SKM-1 (cell line): ENCODE measurements around the gene SMARCD2.
"Not testable (repeated sequence)": the region's sequence is repeated elsewhere in the genome, so short reads cannot be mapped to it uniquely, and the experiment has no call there.

Source experiments
- DNase-seq: peaks from one replicate; lab custom pipeline; 2025; ENCODE audit not compliant: unreplicated experiment; lab: John Stamatoyannopoulos, UW

SMARCD2 gene

DNA sequence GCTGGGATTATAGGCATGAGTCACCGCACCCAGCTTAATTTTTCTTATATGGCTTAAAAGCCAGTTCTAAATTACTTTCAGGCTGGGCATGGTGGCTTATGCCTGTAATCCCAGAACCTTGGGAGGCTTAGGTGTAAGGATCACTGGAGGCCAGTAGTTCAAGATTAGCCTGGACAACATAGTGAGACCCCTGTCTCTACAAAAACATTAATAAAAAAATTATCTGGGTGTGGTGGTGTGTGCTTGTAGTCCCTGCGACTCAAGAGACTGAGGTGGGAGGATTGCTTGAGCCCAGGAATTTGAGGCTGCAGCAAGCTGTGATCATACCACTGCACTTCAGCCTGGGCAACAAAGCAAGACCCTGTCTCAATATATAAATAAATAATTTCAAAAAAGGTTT, 10.8 kb upstream of the SMARCD2 start:
- DNase-seq = no peak

DNA sequence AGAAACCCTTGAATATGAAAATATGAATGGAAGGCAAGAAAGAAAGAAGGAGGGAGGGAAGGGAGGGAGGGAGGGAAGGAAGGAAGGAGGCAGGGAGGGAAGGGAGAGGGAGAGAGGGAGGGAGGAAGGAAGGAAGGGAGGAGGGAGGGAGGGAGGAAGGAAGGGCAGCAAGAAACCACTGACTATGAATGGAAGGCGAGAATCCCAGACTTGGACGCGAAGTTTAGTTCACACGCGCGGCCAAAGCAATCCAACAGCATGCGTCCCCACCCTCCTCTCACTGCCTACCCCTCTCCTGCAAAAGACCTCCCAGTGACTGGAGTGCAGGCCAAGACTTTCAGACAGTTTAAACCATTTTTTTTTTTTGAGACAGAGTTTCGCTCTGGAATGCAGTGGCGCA, 7.9 kb upstream of the SMARCD2 start:
- no peak for DNase-seq

- DNase-seq = peak; percentile 91
Measured at GRCh38 chr17:63848834-63849689, 6.6 kb upstream of the SMARCD2 start.

GRCh38 chr17:63847525-63848249, 5.2 kb upstream of the SMARCD2 start:
- DNase-seq = no peak

- no peak for DNase-seq
Measured at GRCh38 chr17:63845509-63845908, 3.0 kb upstream of the SMARCD2 start.

- DNase-seq = no peak
Measured at GRCh38 chr17:63843910-63844677, 1.6 kb upstream of the SMARCD2 start.

DNA sequence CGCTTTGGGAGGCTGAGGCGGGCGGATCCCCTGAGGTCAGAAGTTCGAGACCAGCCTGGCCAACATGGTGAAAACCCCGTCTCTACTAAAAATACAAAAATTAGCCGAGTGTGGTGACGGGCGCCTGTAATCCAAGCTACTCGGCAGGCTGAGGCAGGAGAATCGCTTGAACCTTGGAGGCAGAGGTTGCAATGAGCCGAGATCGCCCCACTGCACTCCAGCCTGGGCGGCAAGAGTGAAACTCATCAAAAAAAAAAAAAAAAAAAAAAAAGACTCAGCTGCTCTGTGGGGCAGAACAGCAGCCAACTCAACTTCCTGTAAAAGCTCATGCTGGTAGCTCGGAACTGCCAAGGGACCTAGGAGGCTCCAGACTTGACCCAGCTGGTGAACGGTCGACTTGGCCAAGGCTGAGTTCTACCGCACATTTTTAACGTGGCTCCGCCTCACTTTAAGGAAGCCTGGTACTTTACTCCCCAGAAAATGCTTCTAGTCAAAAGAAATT, 953 bp upstream of the SMARCD2 start:
- not testable (repeated sequence) for DNase-seq

DNA sequence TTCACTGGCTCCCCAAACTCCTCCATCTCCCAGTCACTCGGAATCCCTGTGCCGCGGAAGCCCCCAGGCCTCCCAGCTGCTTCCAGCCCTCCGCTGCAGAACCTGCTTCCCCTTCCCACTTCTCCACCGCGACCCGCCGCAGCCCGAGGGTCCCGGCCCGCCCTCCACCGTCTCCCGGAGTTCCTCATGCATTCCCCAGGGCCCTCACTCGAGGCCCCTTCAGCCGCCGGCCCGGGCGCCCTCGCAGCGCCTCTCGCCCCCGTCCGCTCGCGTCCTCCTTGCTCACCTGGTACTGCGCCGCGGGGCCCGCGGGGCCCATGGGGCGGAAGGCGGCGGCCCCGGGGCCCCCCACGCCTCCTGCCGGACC, 329 bp downstream of the SMARCD2 start:
- no peak for DNase-seq

- DNase-seq = no peak
Measured at GRCh38 chr17:63841350-63842172, 924 bp downstream of the SMARCD2 start.

GRCh38 chr17:63840591-63841349, 1.7 kb downstream of the SMARCD2 start:
- DNase-seq = no peak

- no peak for DNase-seq
Measured at GRCh38 chr17:63838631-63839171, 3.8 kb downstream of the SMARCD2 start.

- DNase-seq = no peak
Measured at GRCh38 chr17:63837962-63838600, 4.4 kb downstream of the SMARCD2 start.

GRCh38 chr17:63837480-63837879, 5.0 kb downstream of the SMARCD2 start:
- DNase-seq = no peak

GRCh38 chr17:63836811-63837210, 5.7 kb downstream of the SMARCD2 start:
- no peak for DNase-seq

DNA sequence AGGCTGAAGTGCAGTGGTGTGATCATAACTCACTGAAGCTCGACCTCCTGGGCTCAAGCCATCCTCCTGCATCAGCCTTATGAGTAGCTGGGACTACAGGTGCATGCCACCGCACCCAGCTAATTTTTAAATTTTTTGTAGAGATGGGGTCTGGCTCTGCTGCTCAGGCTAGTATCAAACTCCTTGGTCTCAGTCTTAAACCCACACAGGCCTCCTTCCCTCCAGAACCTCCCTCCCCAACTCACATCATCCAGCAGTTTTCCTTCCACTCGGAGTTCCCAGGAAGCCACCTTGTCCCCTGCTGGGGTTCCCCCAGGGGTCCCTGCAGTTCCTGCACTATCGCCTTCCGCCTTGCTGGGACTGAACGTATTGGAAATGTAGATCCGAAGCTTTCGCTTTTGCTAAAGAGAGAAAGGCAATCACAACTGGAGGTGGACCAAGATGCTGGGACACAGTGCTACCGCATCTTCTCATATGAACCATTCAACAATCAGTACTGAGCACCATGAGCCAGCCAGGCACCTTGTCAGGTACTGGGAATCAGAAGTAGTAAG, 7.2 kb downstream of the SMARCD2 start:
- no peak for DNase-seq

DNA sequence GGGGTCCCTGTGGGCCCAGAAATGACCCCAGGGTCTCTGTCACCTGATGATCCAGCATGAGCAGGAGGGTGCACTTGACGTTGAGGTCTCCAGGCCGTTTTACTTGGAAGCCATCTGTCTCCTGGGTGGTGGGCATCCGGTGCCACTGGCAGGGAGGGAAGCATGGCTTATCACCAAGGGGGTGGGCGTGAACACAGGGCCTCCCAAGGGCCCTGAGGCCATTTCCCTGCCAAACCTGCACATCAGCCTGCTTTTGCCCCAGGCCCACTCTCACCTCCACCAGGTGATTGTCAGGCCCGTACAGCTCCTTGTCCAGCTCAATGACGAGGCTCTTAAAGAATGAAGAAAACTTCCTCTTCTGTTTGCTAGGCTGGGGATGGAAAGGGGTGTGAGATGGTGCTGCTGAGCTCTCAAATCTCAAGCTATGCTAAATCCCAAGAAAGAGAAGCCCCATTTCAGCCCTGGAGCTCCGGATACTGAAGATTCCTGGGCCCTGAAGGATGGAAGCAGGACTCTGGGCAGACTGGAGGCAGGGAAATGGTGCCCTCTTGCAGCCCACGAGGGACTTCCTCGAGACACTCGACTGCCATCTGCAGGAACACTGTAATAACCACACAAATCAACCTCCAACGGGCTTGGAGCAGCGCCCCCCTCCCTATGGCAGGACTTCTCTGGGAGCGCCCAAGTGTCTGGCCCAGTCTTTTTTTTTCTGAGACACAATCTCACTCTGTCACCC, 7.9 kb downstream of the SMARCD2 start:
- DNase-seq = peak; percentile 42

- DNase-seq = no peak
Measured at GRCh38 chr17:63833741-63834373, 8.6 kb downstream of the SMARCD2 start.
